ENCODE data around the gene EGF.

DNA sequence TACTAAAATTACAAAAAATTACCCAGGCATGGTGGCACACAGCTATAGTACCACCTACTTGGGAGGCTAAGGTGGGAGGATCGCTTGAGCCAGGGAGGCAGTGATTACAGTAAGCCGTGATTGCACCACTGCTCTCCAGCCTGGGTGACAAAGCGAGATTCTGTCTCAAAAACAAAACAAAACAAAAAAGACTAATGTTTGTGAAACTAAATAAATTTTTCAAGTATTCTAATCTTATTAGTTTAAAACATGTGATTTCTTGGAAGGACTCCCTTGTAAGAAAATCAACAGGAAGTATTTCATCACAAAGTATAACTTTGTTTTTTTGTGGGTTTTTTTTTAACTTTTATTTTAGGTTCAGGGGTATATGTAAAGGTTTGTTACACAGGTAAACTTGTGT is 89.6 kb downstream of the EGF start:
- no peak for TF ChIP-seq CTCF (IDR thresholded peaks at IDR 0.05; ENCODE audit: insufficient read depth, low read length, poor library complexity, severe bottlenecking)
- TF ChIP-seq EZH2phosphoT487 (conservative IDR thresholded peaks at IDR 0.05; ENCODE audit: low read length) = no peak

All from SU-DHL-6 (cell line).